CD14-positive monocyte (primary cell): ENCODE data around the gene SMC1A. TPM values are rescaled to one million over a fixed set of nuclear protein-coding genes. Genes with fewer than 3 reads are reported as not detected.

Experiments
- DNase-seq, 3 donors: peaks; one replicate each; pipeline ENCODE4 v3.0.0-alpha.2; 2011 to 2022
- H2AFZ ChIP-seq: 2 replicates; pipeline ENCODE4 v1.6.0; 2012; ENCODE audit warnings: mild to moderate bottlenecking, low read depth, low read length, inconsistent platforms; ENCODE audit not compliant: insufficient read depth, poor library complexity, severe bottlenecking
- H3K27ac ChIP-seq, 2 donors: 1 replicate in 1 of 2; 2 replicates in 1 of 2; pipeline ENCODE4 v1.5.1; 2012 to 2013; ENCODE audit warnings: low read length in 2 of 2, control low read depth in 1 of 2, inconsistent platforms in 1 of 2, low read depth in 1 of 2, mild to moderate bottlenecking in 1 of 2
- H3K27me3 ChIP-seq, 2 donors: one replicate each; pipeline versions ENCODE4 v1.6.0 to v1.6.1; 2011 to 2013; ENCODE audit warnings: low read length in 2 of 2; ENCODE audit not compliant: control insufficient read depth in 2 of 2, insufficient read depth in 2 of 2
- H3K36me3 ChIP-seq, 2 donors: replicated peaks in 1 of 2; 1 replicate in 1 of 2; 2 replicates in 1 of 2; pipeline versions ENCODE4 v1.5.1 to v1.6.1; 2012 to 2013; ENCODE audit warnings: low read length in 2 of 2, control low read depth in 1 of 2, inconsistent platforms in 1 of 2, mild to moderate bottlenecking in 1 of 2; ENCODE audit not compliant: insufficient read depth in 2 of 2, control insufficient read depth in 1 of 2
- H3K4me1 ChIP-seq, 2 donors: 1 replicate in 1 of 2; 2 replicates in 1 of 2; pipeline versions ENCODE4 v1.5.1 to v1.6.1; 2012 to 2013; ENCODE audit warnings: low read length in 2 of 2, control low read depth in 1 of 2, inconsistent platforms in 1 of 2, mild to moderate bottlenecking in 1 of 2, moderate library complexity in 1 of 2; ENCODE audit not compliant: insufficient read depth in 2 of 2, control insufficient read depth in 1 of 2
- H3K4me2 ChIP-seq: replicated peaks from 2 replicates; pipeline ENCODE3; 2012; ENCODE audit warnings: low read length, moderate library complexity, mild to moderate bottlenecking; ENCODE audit not compliant: poor library complexity, severe bottlenecking; ENCODE audit errors: extremely low read depth
- H3K4me3 ChIP-seq, 3 experiments: fragments of 200-600 bp in 1 of 3; sonication (generic) in 1 of 3; replicated peaks in 1 of 3; 1 replicate in 2 of 3; 2 replicates in 1 of 3; pipeline ENCODE4 v1.5.1; 2011 to 2013; ENCODE audit warnings: low read length in 3 of 3, mild to moderate bottlenecking in 3 of 3, control low read depth in 2 of 3, low read depth in 2 of 3, inconsistent platforms in 1 of 3, moderate library complexity in 1 of 3
- H3K79me2 ChIP-seq: 2 replicates; pipeline ENCODE4 v1.6.0; 2012; ENCODE audit warnings: mild to moderate bottlenecking, control low read depth, inconsistent platforms, low read length, moderate library complexity; ENCODE audit not compliant: insufficient read depth
- H3K9ac ChIP-seq: 2 replicates; pipeline ENCODE4 v1.6.0; 2017; ENCODE audit warnings: low read length, mild to moderate bottlenecking; ENCODE audit not compliant: insufficient read depth, poor library complexity, severe bottlenecking
- H3K9me3 ChIP-seq, 2 donors: replicated peaks in 1 of 2; 1 replicate in 1 of 2; 2 replicates in 1 of 2; pipeline versions ENCODE4 v1.5.1 to v1.6.1; 2012 to 2013; ENCODE audit warnings: low read length in 2 of 2, control low read depth in 1 of 2; ENCODE audit not compliant: control insufficient read depth in 1 of 2, insufficient read depth in 1 of 2
- H4K20me1 ChIP-seq: 2 replicates; pipeline ENCODE4 v1.6.0; 2012; ENCODE audit warnings: mild to moderate bottlenecking, low read length, control low read depth, moderate library complexity; ENCODE audit not compliant: insufficient read depth
- H3K27ac Mint-ChIP-seq, 7 donors: one replicate each; pipeline ENCODE4 v1.8.0; 2020; ENCODE audit warnings: mild to moderate bottlenecking in 7 of 7, mixed read lengths in 7 of 7, moderate library complexity in 6 of 7, inconsistent platforms in 2 of 7
- H3K27me3 Mint-ChIP-seq, 3 donors: one replicate each; pipeline ENCODE4 v1.8.0; 2021 to 2022; ENCODE audit warnings: low read depth in 3 of 3, mild to moderate bottlenecking in 3 of 3, mixed read lengths in 3 of 3, moderate library complexity in 3 of 3, inconsistent platforms in 1 of 3
- H3K36me3 Mint-ChIP-seq, 2 donors: one replicate each; pipeline ENCODE4 v1.8.0; 2020; ENCODE audit warnings: mixed read lengths in 2 of 2, inconsistent platforms in 1 of 2, mild to moderate bottlenecking in 1 of 2
- H3K4me1 Mint-ChIP-seq: one replicate; pipeline ENCODE4 v1.8.0; 2020; ENCODE audit warnings: mild to moderate bottlenecking, mixed read lengths
- H3K4me3 Mint-ChIP-seq, 2 donors: one replicate each; pipeline ENCODE4 v1.8.0; 2020; ENCODE audit warnings: mild to moderate bottlenecking in 2 of 2, mixed read lengths in 2 of 2, moderate library complexity in 1 of 2
- H3K9me3 Mint-ChIP-seq, 7 donors: one replicate each; pipeline ENCODE4 v1.8.0; 2020 to 2022; ENCODE audit warnings: mixed read lengths in 7 of 7, mild to moderate bottlenecking in 6 of 7, moderate library complexity in 6 of 7, inconsistent platforms in 2 of 7
- CTCF ChIP-seq: fragments of 200-600 bp; IDR thresholded peaks from one replicate; pipeline ENCODE4 v1.8.0; 2022; ENCODE audit warnings: antibody characterized with exemption, mild to moderate bottlenecking
- WGBS: methylation state at CpG from one replicate; pipeline ENCODE4 v1.1.5; 2013; ENCODE audit warnings: missing lambda C conversion rate; ENCODE audit not compliant: insufficient coverage; 5-methylcytosine and 5-hydroxymethylcytosine counted together
- intact Hi-C, 2 donors: fragments of 100-400 bp; cut with micrococcal nuclease; formaldehyde crosslinking; loops; one replicate each; pipeline versions ENCODE4 v1.15.0 to v1.15.1; 2023
- polyA plus RNA-seq, 3 donors: library from polyadenylated mRNA; depleted of rRNA in 1 of 3; unstranded in 2 of 3; stranded (reverse) in 1 of 3; fragments of 300-500 nt in 2 of 3; fragments of >200 nt in 1 of 3; fragmentation: Illumina TruSeq in 2 of 3; gene quantifications; 1 replicate in 2 of 3; 2 replicates in 1 of 3; pipeline ENCODE4 v1.2.3, GENCODE V29; 2012 to 2021

SMC1A gene
- polyA plus RNA-seq, 3 donors = 25.5 to 53.2 (median 25.6) TPM

DNA sequence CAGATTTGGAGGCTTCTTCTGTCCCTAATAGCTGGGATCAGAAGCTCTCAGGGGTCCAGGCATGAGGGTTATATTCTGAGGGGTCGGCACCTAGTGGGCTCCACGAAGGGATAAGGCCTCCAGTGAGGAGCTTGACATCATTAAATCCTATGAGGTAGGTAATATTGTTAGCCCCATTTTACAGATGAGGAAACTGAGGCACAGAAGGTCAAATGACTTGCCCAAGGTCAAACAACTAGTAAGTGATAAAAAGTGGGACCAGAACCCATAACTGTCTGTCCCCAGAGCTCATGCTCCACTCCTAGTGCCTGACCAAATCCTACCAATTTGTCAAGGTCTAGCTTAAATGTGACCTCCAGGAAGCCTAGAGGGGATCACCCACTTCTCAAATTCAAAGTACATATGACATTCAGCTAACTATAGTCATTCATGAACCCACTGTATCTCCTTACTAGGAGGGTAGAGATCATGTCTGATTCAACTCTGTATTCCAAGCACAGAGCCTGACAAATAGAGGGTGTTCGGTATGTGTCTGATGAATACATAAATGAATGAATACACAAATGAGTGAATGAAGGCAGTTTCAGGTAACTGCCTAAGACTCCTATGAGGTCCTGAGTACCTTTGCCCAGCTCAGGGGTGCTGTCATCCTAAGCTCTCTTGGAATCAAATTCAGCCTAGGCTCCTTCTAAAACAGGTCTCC, 43.3 kb downstream of the SMC1A start:
- Mint-ChIP-seq H3K9me3 (peaks cover 0 to 2% (median 0%) of the 10 kb centered on the region in 7 donors), H3K4me1 (peaks cover 16% of the 10 kb centered on the region), H3K27ac (no peak overlapping the region), H3K36me3 (peaks cover 48 to 72% of the 10 kb centered on the region in 2 donors), H3K4me3 (no peak overlapping the region), H3K27me3 (no peaks in the 10 kb centered on the region)
- Histone ChIP-seq H3K9me3 (no peaks in the 10 kb centered on the region), H3K27ac (no peak overlapping the region), H3K9ac (no peak overlapping the region), H4K20me1 (no peaks in the 10 kb centered on the region), H3K4me1 (peaks cover 11 to 13% of the 10 kb centered on the region in 2 donors), H3K27me3 (no peaks in the 10 kb centered on the region), H3K4me3 (no peak overlapping the region), H3K79me2 (no peaks in the 10 kb centered on the region), H3K4me2 (no peak overlapping the region), H2AFZ (no peak overlapping the region), H3K36me3 (peaks cover 60 to 80% of the 10 kb centered on the region in 2 donors)
- no peak for TF ChIP-seq CTCF
- WGBS = no CpG with 5 or more reads among the region's 3 CpGs
- intact Hi-C loops = loop anchor here (5.0 to 10.0 kb wide), 2 partner anchors 57 to 64 kb away; no protein-coding TSS in a partner anchor
- DNase-seq = no peak

GRCh38 chrX:53377464-53377863, 45.0 kb downstream of the SMC1A start:
- Histone ChIP-seq H3K4me2 (no peak overlapping the region), H3K27me3 (no peaks in the 10 kb centered on the region), H3K4me3 (no peak overlapping the region), H3K9ac (no peak overlapping the region), H4K20me1 (no peaks in the 10 kb centered on the region), H3K27ac (no peak overlapping the region), H2AFZ (no peak overlapping the region), H3K36me3 (peaks cover 47 to 63% of the 10 kb centered on the region in 2 donors), H3K79me2 (no peaks in the 10 kb centered on the region), H3K9me3 (no peaks in the 10 kb centered on the region), H3K4me1 (peaks cover 22 to 26% of the 10 kb centered on the region in 2 donors)
- WGBS = no CpG with 5 or more reads among the region's 2 CpGs
- H3K27ac Mint-ChIP-seq = no peak overlapping the region
- no peak for DNase-seq
- TF ChIP-seq CTCF = no peak
- peaks cover 0 to 2% (median 0%) of the 10 kb centered on the region in 7 donors for H3K9me3 Mint-ChIP-seq
- H3K4me3 Mint-ChIP-seq = no peak overlapping the region
- peaks cover 37 to 61% of the 10 kb centered on the region in 2 donors for H3K36me3 Mint-ChIP-seq
- H3K4me1 Mint-ChIP-seq = peaks cover 26% of the 10 kb centered on the region
- H3K27me3 Mint-ChIP-seq = peaks cover 0 to 2% (median 0%) of the 10 kb centered on the region in 3 donors
- intact Hi-C loops = loop anchor here (5.0 to 10.0 kb wide), 2 partner anchors 55 to 63 kb away; no protein-coding TSS in a partner anchor
